Measurements from ENCODE around the gene PINK1. TPM values are rescaled to one million over a fixed set of nuclear protein-coding genes. Genes with fewer than 3 reads are reported as not detected.

Gene PINK1
- total and polyA plus RNA-seq, 2 donors = 16.6 to 51.7 TPM

DNA sequence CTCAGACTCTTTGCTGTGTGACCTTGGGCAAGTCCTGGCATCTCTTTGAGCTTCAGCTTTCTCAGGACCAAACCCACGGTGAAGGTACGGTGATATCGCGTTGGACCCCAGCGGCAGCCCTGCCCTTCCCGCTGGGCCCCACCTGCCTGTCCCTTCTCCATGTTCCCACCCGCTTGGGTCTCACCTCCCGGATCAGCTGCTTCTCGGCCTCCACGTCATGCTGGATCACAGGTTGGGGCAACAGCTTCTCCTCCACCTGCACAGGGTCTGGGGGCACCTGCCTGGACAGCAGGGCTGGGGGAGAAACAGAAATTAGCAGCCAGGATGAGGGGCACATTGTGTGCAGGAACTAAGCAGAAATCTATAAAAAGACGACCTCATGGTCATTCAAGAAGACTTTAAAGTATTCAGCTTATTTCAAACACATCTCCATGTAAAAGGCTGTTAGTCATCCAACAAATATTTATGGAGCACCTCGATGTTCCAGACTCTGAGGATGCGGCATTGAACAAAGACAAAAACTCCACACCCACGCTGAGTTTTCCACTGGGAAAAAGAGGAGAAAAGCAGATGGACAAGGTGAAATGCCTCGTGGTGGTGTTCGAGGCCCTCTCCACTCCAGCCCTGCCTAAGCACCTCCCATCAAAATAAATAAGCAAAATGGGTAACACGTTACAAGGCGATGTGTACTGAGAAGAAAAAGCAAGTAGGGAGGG is 65.1 kb downstream of the PINK1 start:
- Histone ChIP-seq H3K4me1 (ENCODE audit: control insufficient read depth in 2 of 2, insufficient read depth in 2 of 2, low read length in 2 of 2) (peaks cover 0 to 11% of the 10 kb centered on the region in 2 donors), H3K9me3 (ENCODE audit: control insufficient read depth in 2 of 2, insufficient read depth in 1 of 2, low read length in 1 of 2) (no peaks in the 10 kb centered on the region), H3K27me3 (ENCODE audit: control insufficient read depth in 2 of 2, insufficient read depth in 1 of 2, low read length in 1 of 2) (no peaks in the 10 kb centered on the region), H3K36me3 (ENCODE audit: control insufficient read depth in 2 of 2, insufficient read depth in 2 of 2, low read length in 1 of 2) (no peaks in the 10 kb centered on the region), H3K27ac (ENCODE audit: low read depth in 1 of 2, low read length in 1 of 2) (no peak overlapping the region), H3K4me3 (ENCODE audit: low read length in 2 of 2) (no peak overlapping the region)
- 95% methylated on average over 18 of the region's 18 CpGs for WGBS
- DNase-seq (ENCODE audit: low read depth in 6 of 9, low spot score in 9 of 9) = no peak

DNA sequence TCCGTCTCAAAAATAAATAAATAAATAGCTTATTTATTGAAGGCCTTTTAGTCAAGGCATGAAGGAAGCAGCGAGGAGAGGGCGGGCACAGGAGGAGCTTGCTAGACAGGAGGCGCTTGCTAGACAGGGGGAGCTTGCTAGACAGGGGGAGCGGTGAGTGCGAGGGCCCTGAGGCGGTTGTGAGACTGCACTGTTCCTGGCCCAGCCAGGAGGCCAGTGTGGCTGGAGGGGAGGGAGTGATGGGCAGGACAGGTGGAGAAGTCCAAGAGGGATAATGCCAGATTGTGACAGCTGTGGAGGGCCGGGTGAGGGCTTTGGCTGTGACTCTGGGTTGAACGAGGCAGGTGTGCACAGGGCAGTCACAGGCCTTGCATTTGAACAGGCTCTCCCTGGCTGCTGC is 66.3 kb downstream of the PINK1 start:
- Histone ChIP-seq H3K9me3 (ENCODE audit: control insufficient read depth in 2 of 2, insufficient read depth in 1 of 2, low read length in 1 of 2) (no peaks in the 10 kb centered on the region), H3K4me3 (ENCODE audit: low read length in 2 of 2) (no peak overlapping the region), H3K27me3 (ENCODE audit: control insufficient read depth in 2 of 2, insufficient read depth in 1 of 2, low read length in 1 of 2) (no peaks in the 10 kb centered on the region), H3K4me1 (ENCODE audit: control insufficient read depth in 2 of 2, insufficient read depth in 2 of 2, low read length in 2 of 2) (peaks cover 0 to 11% of the 10 kb centered on the region in 2 donors), H3K27ac (ENCODE audit: low read depth in 1 of 2, low read length in 1 of 2) (no peak overlapping the region), H3K36me3 (ENCODE audit: control insufficient read depth in 2 of 2, insufficient read depth in 2 of 2, low read length in 1 of 2) (no peaks in the 10 kb centered on the region)
- 96% methylated on average over 9 of the region's 9 CpGs for WGBS
- DNase-seq (ENCODE audit: low read depth in 6 of 9, low spot score in 9 of 9) = no peak

DNA sequence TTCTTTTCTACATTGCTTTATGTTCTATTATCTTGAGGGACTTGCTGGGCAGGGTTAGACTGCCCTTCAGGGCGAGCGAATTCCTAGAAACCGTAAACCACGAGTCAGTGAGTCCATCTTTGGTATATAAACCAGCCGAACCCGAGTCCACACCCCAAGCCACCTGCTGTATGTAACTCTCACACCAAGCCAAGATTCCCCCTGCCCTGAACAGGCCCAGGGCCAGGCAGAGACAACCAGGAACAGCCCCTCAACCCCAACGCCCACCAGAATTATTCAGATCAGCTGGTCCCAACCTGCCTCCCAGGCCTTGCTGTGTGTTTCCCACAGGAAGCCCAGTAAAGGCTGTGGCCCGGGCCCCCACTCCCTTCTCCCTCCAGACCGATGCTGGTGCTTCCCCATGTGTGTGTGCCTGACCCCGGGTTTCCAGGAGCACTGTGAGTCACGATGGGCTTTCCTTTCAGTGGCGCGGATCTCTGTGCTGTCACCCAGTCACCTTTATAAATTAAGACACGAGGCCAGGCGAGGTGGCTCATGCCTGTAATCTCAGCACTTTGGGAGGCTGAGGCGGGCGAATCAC is 67.5 kb downstream of the PINK1 start:
- no peaks in the 10 kb centered on the region for H3K36me3 ChIP-seq (ENCODE audit: control insufficient read depth in 2 of 2, insufficient read depth in 2 of 2, low read length in 1 of 2)
- H3K27ac ChIP-seq (ENCODE audit: low read depth in 1 of 2, low read length in 1 of 2) = no peak overlapping the region
- DNase-seq (ENCODE audit: low read depth in 6 of 9, low spot score in 9 of 9) = no peak
- H3K27me3 ChIP-seq (ENCODE audit: control insufficient read depth in 2 of 2, insufficient read depth in 1 of 2, low read length in 1 of 2) = no peaks in the 10 kb centered on the region
- H3K9me3 ChIP-seq (ENCODE audit: control insufficient read depth in 2 of 2, insufficient read depth in 1 of 2, low read length in 1 of 2) = no peaks in the 10 kb centered on the region
- 95% methylated on average over 17 of the region's 17 CpGs for WGBS
- peaks cover 0 to 11% of the 10 kb centered on the region in 2 donors for H3K4me1 ChIP-seq (ENCODE audit: control insufficient read depth in 2 of 2, insufficient read depth in 2 of 2, low read length in 2 of 2)
- H3K4me3 ChIP-seq (ENCODE audit: low read length in 2 of 2) = no peak overlapping the region

Other genes starting within 250 kb of the PINK1 start
- gene CAMK2N1, start 147.2 kb upstream of the PINK1 start, total RNA-seq = 0.42 TPM
- 11.1 TPM for gene CAMK2N1, start 147.2 kb upstream of the PINK1 start, polyA plus RNA-seq
- 14.5 TPM for gene MUL1, start 125.3 kb upstream of the PINK1 start, total RNA-seq
- gene MUL1, start 125.3 kb upstream of the PINK1 start, polyA plus RNA-seq = 9.3 TPM
- gene FAM43B, start 80.9 kb upstream of the PINK1 start, total RNA-seq = 0.09 TPM
- 0.32 TPM for gene FAM43B, start 80.9 kb upstream of the PINK1 start, polyA plus RNA-seq
- 0.33 TPM for gene CDA, start 44.4 kb upstream of the PINK1 start, total RNA-seq
- gene CDA, start 44.4 kb upstream of the PINK1 start, polyA plus RNA-seq = 2.8 TPM
- 121 TPM for gene DDOST, start 27.9 kb downstream of the PINK1 start, total RNA-seq
- gene DDOST, start 27.9 kb downstream of the PINK1 start, polyA plus RNA-seq = 93.0 TPM
- 0.85 TPM for gene KIF17, start 84.5 kb downstream of the PINK1 start, total RNA-seq
- 1.0 TPM for gene KIF17, start 84.5 kb downstream of the PINK1 start, polyA plus RNA-seq
- 0.14 TPM for gene SH2D5, start 99.2 kb downstream of the PINK1 start, total RNA-seq
- 1.4 TPM for gene SH2D5, start 99.2 kb downstream of the PINK1 start, polyA plus RNA-seq
- 172 TPM for gene HP1BP3, start 153.8 kb downstream of the PINK1 start, total RNA-seq
- 123 TPM for gene HP1BP3, start 153.8 kb downstream of the PINK1 start, polyA plus RNA-seq